ENCODE results near the gene PPP1R14B. TPM values are rescaled to one million over a fixed set of nuclear protein-coding genes. Genes with fewer than 3 reads are reported as not detected.

Gene PPP1R14B
- total and polyA plus RNA-seq, 2 of the 13 experiments (the other 11 are each of a cell fraction or from before 2014, with no cell fraction given) = 110 to 148 TPM

- TF ChIP-seq ZHX2 (IDR thresholded peaks at IDR 0.05; ENCODE audit: low read depth) (no peak), ZHX2 (CRISPR knock-in tag; IDR thresholded peaks at IDR 0.05; ENCODE audit: borderline replicate concordance) (0 out of 2 replicates have a peak, but pooled peaks have one; percentile 42), MTERF4 (CRISPR knock-in tag; IDR thresholded peaks at IDR 0.05) (no peak), EZH2 (conservative IDR thresholded peaks at IDR 0.05; ENCODE audit: low read depth, low read length) (no peak), ZNF260 (CRISPR knock-in tag; IDR thresholded peaks at IDR 0.05; ENCODE audit: borderline replicate concordance, low read depth) (no peak), ZNF225 (CRISPR knock-in tag; IDR thresholded peaks at IDR 0.05) (no peak), ZNF431 (CRISPR knock-in tag; IDR thresholded peaks at IDR 0.05; ENCODE audit: borderline replicate concordance, low read depth) (no peak), KDM3A (CRISPR knock-in tag; IDR thresholded peaks at IDR 0.05; ENCODE audit: low read depth) (0 out of 2 replicates have a peak, but pooled peaks have one; percentile 11), ZBTB42 (CRISPR knock-in tag; IDR thresholded peaks at IDR 0.05) (no peak), AHDC1 (CRISPR knock-in tag; IDR thresholded peaks at IDR 0.05; ENCODE audit: borderline replicate concordance) (no peak; the same call in 1 of the 2 replicates), ZNF609 (CRISPR knock-in tag; IDR thresholded peaks at IDR 0.05; ENCODE audit: borderline replicate concordance) (no peak)
Observed at GRCh38 chr11:64226507-64227051, 20.2 kb downstream of the PPP1R14B start (continued).

Data from HepG2 (cell line).